ENCODE results near the gene KRTAP4-5. TPM values are rescaled to one million over a fixed set of nuclear protein-coding genes. Genes with fewer than 3 reads are reported as not detected.

The KRTAP4-5 gene
- polyA plus RNA-seq, result not detected in 3 replicates
- not detected for polyA plus RNA-seq (2011; ENCODE audit: low read depth)
- not detected in 2 replicates for polyA plus RNA-seq (2011; cell fraction: cytosol; rRNA removed)
- not detected in 2 replicates for polyA plus RNA-seq (2011; cell fraction: nucleus; rRNA removed)
- polyA plus RNA-seq (2012; ENCODE audit: low replicate concordance), result not detected in 2 replicates
- polyA minus RNA-seq, result not detected in 3 replicates
- not detected for polyA minus RNA-seq (2011; cell fraction: cytosol; rRNA and poly(A)+ RNA removed)
- polyA minus RNA-seq (2011; cell fraction: nucleus; rRNA and poly(A)+ RNA removed), result not detected in 2 replicates

DNA sequence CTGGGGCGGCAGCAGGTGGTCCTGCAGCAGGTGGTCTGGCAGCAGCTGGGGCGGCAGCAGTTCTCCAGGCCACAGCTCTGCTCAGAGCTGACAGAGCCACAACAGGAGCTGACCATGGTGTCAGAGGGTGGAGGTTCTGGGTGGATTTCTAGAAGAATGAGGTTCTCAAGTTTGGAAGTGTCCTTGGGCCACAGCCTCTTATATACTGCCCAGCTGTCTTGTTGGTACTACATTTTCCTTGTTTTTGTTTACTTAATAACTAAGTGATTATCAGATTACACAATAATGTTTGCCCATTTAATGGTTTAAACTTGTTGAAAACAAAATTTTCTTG lies at the start of gene KRTAP4-5:
TSS of gene KRTAP4-5 (minus strand) at position 174 of the 334 bp plus-strand sequence. CDS start at position 116, 58 bp downstream.
- no peaks in the 10 kb centered on the region for H3K27me3 ChIP-seq (ENCODE audit: control insufficient read depth, extremely low read depth, insufficient read depth, low read length)
- no peak for DNase-seq (ENCODE audit: low read depth, low spot score)
- FAIRE-seq, result no peak
- no peak within 1 kb of the TSS for H3K9ac ChIP-seq (ENCODE audit: control insufficient read depth, extremely low read depth, insufficient read depth, low read length)
- H3K9me1 ChIP-seq (ENCODE audit: control insufficient read depth, extremely low read depth, insufficient read depth, low read length), result no peaks in the 10 kb centered on the region
- H4K20me1 ChIP-seq (ENCODE audit: control insufficient read depth, extremely low read depth, insufficient read depth, low read length), result no peaks in the 10 kb centered on the region
- H3K27ac ChIP-seq (ENCODE audit: control insufficient read depth, insufficient read depth, low read length), result no peak within 1 kb of the TSS
- H2AFZ ChIP-seq (ENCODE audit: control insufficient read depth, low read length), result no peak within 1 kb of the TSS
- no peaks in the 10 kb centered on the region for H3K9me3 ChIP-seq (ENCODE audit: control insufficient read depth, low read depth, low read length)
- dilution Hi-C loops (cut with MboI; ENCODE audit: extremely low pct_ligation_motif_present, low sequenced_read_pairs), result no loop called here
- H3K36me3 ChIP-seq (ENCODE audit: control insufficient read depth in 2 of 2, extremely low read depth in 1 of 2, insufficient read depth in 2 of 2, low read length in 2 of 2), result no peaks in the 10 kb centered on the region
- no peaks in the 10 kb centered on the region for H3K4me1 ChIP-seq (ENCODE audit: control insufficient read depth, extremely low read depth, insufficient read depth, low read length)
- no peak within 1 kb of the TSS for H3K4me2 ChIP-seq (ENCODE audit: control insufficient read depth, extremely low read depth, insufficient read depth, low read depth, low read length)
- H3K4me3 ChIP-seq (ENCODE audit: control insufficient read depth in 2 of 3, extremely low read depth in 1 of 3, insufficient read depth in 2 of 3, low read depth in 1 of 3, low read length in 3 of 3), result no peak within 1 kb of the TSS
- H3K79me2 ChIP-seq (ENCODE audit: control insufficient read depth, insufficient read depth, low read length), result no peaks in the 10 kb centered on the region
- TF ChIP-seq, protein P1, sequence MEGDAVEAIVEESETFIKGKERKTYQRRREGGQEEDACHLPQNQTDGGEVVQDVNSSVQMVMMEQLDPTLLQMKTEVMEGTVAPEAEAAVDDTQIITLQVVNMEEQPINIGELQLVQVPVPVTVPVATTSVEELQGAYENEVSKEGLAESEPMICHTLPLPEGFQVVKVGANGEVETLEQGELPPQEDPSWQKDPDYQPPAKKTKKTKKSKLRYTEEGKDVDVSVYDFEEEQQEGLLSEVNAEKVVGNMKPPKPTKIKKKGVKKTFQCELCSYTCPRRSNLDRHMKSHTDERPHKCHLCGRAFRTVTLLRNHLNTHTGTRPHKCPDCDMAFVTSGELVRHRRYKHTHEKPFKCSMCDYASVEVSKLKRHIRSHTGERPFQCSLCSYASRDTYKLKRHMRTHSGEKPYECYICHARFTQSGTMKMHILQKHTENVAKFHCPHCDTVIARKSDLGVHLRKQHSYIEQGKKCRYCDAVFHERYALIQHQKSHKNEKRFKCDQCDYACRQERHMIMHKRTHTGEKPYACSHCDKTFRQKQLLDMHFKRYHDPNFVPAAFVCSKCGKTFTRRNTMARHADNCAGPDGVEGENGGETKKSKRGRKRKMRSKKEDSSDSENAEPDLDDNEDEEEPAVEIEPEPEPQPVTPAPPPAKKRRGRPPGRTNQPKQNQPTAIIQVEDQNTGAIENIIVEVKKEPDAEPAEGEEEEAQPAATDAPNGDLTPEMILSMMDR (optimal IDR thresholded peaks at IDR 0.05 in 1 of 3, IDR thresholded peaks at IDR 0.05 in 1 of 3, conservative IDR thresholded peaks at IDR 0.05 in 1 of 3; ENCODE audit: extremely low read depth in 1 of 3, insufficient read depth in 2 of 3, low read length in 3 of 3), result no peak
- TF ChIP-seq EZH2 (IDR thresholded peaks at IDR 0.05; ENCODE audit: low read length), result no peak

DNA sequence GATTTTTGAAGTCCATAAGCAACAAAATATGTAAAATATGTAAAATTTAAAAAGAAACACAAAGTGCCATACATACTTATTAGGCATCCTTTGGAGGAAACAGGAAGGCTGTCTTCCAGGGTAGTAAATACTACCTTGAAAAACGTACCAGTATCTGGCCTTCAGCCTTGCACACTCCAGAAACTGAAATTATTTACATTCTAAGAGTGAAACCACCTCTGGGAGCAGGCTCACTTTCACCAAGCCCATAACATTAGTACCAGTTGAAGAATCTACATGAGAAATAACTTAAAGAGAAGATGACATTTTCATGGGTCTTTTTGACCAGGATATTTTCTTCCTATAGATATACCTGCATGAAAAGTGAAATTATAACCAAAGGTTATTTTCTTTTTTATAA lies 46.4 kb upstream of the KRTAP4-5 start:
- Histone ChIP-seq H3K36me3 (ENCODE audit: control insufficient read depth in 2 of 2, extremely low read depth in 1 of 2, insufficient read depth in 2 of 2, low read length in 2 of 2) (no peaks in the 10 kb centered on the region), H4K20me1 (ENCODE audit: control insufficient read depth, extremely low read depth, insufficient read depth, low read length) (no peaks in the 10 kb centered on the region), H3K27ac (ENCODE audit: control insufficient read depth, insufficient read depth, low read length) (no peak overlapping the region), H3K4me1 (ENCODE audit: control insufficient read depth, extremely low read depth, insufficient read depth, low read length) (no peaks in the 10 kb centered on the region), H3K4me2 (ENCODE audit: control insufficient read depth, extremely low read depth, insufficient read depth, low read depth, low read length) (no peak overlapping the region), H3K9me3 (ENCODE audit: control insufficient read depth, low read depth, low read length) (no peaks in the 10 kb centered on the region), H3K9ac (ENCODE audit: control insufficient read depth, extremely low read depth, insufficient read depth, low read length) (no peak overlapping the region), H2AFZ (ENCODE audit: control insufficient read depth, low read length) (no peak overlapping the region), H3K4me3 (ENCODE audit: control insufficient read depth in 2 of 3, extremely low read depth in 1 of 3, insufficient read depth in 2 of 3, low read depth in 1 of 3, low read length in 3 of 3) (no peak overlapping the region), H3K79me2 (ENCODE audit: control insufficient read depth, insufficient read depth, low read length) (no peaks in the 10 kb centered on the region), H3K9me1 (ENCODE audit: control insufficient read depth, extremely low read depth, insufficient read depth, low read length) (no peaks in the 10 kb centered on the region), H3K27me3 (ENCODE audit: control insufficient read depth, extremely low read depth, insufficient read depth, low read length) (no peaks in the 10 kb centered on the region)
- no peak for FAIRE-seq
- no peak for DNase-seq (ENCODE audit: low read depth, low spot score)
- dilution Hi-C loops (cut with MboI; ENCODE audit: extremely low pct_ligation_motif_present, low sequenced_read_pairs), result no loop called here
- TF ChIP-seq EZH2 (IDR thresholded peaks at IDR 0.05; ENCODE audit: low read length), result no peak
- TF ChIP-seq, protein P1 (optimal IDR thresholded peaks at IDR 0.05 in 1 of 3, IDR thresholded peaks at IDR 0.05 in 1 of 3, conservative IDR thresholded peaks at IDR 0.05 in 1 of 3; ENCODE audit: extremely low read depth in 1 of 3, insufficient read depth in 2 of 3, low read length in 3 of 3), result no peak
